SKM-1 (cell line): ENCODE measurements around the gene GRM4.

Source experiments
- DNase-seq: peaks from one replicate; lab custom pipeline; 2025; ENCODE audit not compliant: unreplicated experiment; lab: John Stamatoyannopoulos, UW

Gene GRM4

DNA sequence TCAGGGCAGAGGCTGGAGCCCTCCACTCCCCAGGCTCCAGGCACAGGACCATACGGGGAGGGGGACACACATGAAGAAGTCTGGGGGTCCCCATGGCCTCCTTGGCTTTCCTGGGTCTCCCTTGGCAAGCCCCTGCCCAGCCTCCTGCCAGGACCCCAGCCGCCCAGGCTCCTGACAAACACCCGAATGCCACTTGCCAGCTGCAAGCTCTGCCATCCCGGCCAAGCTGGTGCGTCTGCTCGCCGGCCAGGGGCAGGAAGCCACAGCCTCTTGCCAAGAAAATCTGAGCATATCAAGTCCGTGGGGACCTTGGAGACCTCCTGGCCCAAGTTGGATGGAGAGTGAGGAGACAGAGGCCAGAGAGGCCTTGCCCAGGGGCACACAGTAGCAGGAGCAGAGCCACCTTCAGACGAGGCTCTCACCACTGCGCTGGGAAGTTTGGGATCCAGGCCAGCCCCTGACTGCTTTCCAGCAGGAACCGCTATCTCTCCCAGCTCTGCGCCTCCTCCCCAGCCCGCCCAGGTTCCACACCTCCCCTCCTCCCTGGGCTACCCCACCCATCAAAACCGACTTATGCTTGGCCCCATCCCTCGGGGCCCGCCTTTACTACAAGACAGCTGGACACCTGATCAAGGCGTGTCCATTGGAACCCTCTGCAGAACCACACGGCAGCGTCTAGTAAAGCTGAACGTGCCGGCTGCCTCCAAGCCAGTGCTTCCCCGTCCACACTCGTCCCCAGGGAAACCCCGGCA is 80.2 kb downstream of the GRM4 start:
- no peak for DNase-seq

DNA sequence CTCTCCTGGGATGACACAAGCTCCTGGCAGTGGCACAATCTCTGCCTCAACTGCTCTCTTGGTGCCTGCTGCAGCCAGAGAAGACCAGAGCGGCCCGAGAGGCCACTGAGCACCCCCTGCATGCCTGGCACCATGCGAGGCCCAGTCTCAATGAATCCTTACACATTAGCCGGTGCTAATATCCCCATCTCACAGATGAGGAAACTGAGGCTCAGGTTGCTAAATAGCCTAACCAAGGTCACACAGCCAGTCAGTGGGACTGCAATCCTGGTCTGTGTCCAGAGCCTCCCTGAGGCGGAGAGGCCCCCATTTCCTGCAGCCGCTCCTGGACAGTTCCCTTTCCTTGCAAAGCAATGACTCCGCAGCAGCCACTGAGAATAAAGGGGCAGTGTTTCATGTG is 81.2 kb downstream of the GRM4 start:
- no peak for DNase-seq

GRCh38 chr6:34063651-34064050 is 82.2 kb downstream of the GRM4 start:
- DNase-seq, result no peak

DNA sequence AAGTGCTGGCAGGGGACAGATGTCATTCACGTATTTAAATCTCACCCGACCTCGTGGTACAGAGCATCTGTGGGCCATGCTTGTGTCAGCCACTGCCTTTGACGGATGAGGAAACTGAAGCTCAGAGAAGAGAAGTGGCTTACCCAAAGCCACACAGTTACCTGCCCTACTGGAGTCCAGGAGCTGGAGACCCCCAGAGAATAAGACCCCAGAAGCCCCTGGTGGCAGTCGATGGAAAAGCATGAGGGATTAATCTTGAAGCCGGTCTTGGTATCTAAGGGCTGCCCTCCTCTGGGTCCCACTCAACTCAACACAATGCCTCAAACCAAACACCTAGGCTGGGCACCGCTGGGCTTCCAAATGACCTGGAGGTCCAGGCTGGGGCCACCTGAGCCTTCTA is 83.1 kb downstream of the GRM4 start:
- DNase-seq, result no peak

- no peak for DNase-seq
Observed at GRCh38 chr6:34062156-34062555, 83.7 kb downstream of the GRM4 start.

DNA sequence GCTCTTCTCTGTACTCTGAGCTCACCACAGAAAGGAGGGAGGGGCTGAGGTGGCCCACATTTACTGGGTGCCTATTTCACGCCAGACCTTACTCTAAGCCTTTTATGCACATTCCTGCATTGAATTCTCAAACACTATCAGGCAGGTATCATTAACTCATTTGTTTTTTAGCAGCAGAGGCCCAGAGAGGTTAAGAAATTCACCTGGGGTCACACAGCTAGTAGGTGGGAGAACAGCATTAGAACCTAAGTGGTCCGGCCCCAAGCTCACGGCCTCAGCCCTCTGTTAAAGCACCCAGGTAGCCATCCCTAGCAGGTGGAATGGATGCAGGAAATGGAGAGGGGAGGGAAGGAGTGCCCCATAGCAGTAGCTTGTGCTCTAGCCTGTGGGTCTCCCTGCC is 84.5 kb downstream of the GRM4 start:
- DNase-seq, result no peak

DNA sequence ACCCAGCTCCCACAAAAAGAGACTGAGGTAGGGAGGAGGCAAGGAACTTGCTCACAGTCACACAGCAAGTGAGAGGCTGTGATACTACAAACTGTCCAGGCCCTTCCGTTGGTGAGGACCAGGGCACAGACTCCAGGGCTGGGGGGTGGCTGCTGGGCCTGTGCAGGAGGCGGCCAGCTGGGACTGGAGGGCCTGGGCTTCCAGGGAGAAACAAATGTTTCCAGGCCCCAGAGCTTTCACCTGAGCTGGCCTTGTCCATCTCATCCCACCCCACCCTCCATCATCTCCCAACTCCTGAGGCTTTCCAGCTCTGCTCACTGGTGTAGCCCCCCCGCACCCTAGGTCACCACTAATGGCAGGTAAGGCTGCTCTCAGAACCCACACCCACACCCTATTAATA is 86.0 kb downstream of the GRM4 start:
- DNase-seq, result no peak

DNA sequence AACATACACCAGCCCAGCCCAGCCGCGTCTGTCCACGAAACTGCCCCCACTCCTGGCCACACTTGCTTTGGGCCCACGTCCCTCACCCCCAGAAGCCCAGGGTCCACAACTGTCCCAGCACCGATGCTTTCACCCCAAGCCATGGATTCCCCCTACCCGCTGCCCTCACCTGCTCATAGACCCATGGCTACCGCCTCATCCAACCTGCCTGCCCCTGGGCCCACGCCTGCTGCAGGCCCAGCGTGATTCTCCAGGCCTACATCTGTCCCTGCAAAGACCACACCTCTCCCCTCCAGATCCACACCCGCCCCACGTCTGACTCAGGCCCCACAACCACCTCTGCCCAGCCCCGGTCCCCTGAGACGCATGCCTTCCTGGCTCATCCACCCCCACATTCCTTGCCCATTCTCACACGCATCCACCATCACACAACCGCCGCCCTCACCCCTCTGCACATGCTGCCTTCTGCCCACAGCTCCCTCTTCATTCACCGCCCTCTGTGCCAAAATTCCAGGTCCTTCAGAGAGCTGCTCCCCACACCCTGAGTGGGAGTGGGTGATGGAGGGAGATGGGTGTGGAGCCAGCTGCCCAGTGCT is 86.7 kb downstream of the GRM4 start:
- no peak for DNase-seq

DNA sequence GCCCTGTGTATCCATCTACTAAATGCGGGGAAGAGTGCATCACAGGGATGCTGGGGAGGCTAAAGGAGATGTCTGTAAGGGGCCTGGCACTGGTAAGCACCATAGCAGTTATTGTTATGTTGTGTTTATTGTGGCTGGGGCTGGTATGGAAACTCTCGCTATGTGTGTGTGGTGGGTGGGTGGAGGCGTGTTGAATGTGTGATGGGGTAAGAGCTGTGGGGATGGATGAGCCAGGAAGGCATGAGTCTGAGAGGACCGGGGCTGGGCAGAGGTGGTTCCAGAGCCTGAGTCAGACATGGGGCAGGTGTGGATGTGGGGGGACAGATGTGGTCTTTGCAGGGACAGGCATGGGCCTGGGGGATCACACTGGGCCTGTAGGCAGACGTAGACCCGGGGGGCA is 88.1 kb downstream of the GRM4 start:
- DNase-seq, result no peak

DNA sequence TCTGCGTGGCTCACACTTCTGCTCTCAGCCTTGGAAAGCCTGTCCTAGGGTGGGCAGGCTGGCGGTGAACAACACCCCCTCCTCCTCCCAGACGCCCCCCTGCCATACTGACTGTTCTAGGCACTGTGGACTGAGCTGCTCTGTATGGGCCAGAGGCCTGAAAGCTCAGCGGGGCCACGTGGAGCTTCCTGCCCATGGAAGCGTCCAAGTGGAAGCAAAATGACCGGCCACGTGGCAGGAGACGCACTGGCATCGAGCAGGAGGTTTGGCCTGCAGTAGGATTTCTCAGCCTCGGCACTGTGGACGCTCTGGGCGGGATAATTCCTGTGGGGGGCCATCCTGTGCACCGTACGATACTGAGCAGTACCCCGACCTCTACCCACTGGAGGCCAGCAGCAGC is 88.7 kb downstream of the GRM4 start:
- no peak for DNase-seq

- DNase-seq, result no peak
Observed at GRCh38 chr6:34056305-34057108, 89.4 kb downstream of the GRM4 start.

DNA sequence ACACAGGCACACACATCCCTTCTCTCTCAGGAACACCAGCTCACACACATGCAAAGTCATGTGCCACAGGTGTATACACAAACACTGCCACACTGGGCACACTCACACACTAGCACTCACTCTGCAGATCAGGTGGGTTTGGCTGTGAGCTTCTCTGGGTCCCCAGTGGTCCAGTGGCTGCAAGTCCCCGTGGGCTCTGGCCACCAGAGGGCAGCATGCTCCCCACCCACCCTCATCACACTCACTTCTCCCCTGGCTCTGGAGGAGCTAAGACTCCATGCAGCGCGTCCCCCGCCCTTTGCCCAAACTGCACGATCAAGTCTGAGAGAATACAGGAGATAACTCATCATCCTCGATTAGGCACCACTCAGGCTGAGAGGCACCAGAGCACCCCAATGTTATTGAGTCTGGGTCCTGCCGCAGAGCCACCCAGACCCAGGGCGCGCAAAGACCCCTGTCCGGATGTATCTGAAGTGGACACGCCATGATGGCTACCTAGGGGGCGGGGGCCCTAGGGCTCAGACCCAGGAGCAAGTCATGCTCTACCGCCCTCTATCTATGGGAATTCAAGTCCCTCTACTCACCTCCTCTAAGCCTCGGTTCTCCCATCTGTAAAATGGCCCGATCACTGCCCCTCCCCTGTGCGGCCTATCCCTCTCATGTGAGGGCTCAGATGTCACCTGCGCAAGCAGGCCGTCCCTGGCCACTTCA is 90.5 kb downstream of the GRM4 start:
- DNase-seq, result peak; percentile 28

- DNase-seq, result no peak
Observed at GRCh38 chr6:34053721-34054120, 92.2 kb downstream of the GRM4 start.

DNA sequence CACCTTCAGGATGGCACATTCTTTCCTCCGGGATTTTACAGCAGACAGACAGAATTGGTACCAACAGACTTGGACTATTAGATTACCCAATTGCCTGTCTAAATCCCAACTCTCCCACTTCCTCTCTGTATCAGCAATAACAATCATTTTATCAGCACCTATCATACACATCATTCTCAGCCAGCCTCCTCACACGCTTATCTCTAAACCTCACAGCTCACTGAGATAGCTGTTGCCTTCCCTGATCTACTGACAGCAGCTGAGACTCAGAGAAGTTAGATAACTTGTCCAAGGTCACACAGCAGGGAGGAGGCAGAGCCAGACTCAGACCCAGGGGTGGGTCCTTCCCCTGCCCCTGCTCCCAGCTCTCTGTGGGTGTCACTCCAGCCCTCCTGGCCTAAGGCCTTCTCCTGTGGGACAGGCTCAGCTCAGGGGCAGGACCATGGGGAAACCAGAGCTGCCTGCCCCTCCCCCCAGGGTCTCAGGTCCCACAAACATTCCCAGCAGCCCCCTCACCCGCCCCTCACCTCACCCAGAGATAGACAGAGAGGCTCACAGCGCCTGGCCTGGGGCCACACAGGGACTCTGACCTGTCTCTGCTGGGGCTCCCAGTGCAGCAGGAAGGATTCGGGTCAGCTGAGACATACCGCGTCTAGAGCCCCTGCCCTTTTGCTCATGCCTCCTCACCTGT is 92.8 kb downstream of the GRM4 start:
- DNase-seq, result no peak

GRCh38 chr6:34052071-34052825 is 93.6 kb downstream of the GRM4 start:
- no peak for DNase-seq

DNA sequence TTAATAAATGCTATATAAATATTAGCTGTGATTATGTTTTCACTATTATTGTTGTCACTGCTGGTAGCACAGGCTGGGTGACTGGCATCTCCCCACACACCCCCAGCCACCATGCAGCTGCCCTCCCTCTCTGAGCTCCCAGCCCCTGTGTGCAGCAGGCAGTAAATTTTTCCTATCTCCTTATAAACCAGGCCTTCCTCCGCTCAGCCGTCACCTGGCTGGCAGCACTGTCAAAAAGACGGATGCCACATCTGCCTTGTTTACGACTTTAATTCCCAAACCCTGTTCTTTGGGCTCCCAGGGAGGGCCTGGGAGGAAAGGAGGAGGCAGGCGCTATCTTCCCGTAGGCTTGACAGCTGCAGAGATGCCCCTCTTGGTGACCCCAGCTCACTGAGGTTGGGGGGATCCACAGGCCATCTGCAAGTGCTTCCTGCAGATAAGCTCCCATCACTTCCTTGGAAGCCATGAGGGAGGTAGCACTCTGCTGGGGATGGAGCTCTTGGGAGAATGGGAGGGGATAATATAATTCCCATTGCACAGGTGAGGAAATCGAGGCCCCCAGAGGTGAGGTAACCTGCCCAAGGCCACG is 94.5 kb downstream of the GRM4 start:
- no peak for DNase-seq

DNA sequence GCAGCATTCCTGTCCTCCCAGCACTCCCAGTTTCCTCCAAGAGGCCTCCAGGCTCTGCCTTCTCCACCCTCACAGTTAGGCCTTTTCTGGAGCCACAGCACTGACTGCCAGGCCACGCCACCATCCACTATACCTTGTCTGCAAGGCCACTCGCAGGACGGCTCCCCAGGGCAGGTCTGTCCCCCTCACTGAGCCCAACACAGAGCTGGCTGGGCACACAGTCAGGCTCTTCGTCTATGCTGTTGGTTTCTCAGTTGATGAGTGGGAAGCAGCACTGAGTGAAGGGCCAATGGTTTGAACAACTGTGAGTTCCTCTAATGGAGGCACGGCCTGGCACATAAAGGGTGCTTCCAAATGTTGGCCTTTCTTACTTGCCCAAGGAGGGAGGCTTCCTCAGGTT is 95.2 kb downstream of the GRM4 start:
- DNase-seq, result no peak

GRCh38 chr6:34049395-34050342 is 96.2 kb downstream of the GRM4 start:
- no peak for DNase-seq
